ENCODE measurements around the gene IFI44. TPM values are rescaled to one million over a fixed set of nuclear protein-coding genes. Genes with fewer than 3 reads are reported as not detected.

Gene IFI44
- total RNA-seq, 2 donors from 2014 or later: 72.5 to 89.4 TPM

DNA sequence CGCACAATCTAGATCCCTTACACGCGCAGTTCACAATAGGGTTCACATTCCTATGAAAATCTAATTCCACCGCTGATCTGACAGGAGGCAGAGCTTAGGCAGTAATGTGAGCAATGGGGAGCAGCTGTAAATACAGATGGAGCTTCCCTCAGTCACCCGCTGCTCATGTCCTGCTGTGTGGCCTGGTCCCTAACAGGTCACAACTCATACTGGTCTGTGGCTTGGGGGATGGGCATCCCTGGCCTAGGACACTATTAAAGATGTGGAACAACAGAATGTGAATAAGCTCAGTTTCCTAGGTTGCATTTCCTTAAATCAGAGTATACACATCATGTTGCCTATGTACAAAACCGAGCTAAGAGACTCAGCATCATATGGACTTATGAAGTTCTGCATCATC is 16.2 kb downstream of the IFI44 start:
- no peak for ATAC-seq
- H3K9me3 ChIP-seq (ENCODE audit: control insufficient read depth, low read length, poor library complexity, severe bottlenecking): no peaks in the 10 kb centered on the region
- DNase-seq: no peak
- no peak overlapping the region for H3K27ac Mint-ChIP-seq
- no peak overlapping the region for H3K4me3 Mint-ChIP-seq
- peaks cover 15% of the 10 kb centered on the region for H3K36me3 Mint-ChIP-seq (ENCODE audit: low read depth)
- peaks cover 19% of the 10 kb centered on the region for H3K4me1 Mint-ChIP-seq
- H3K27me3 Mint-ChIP-seq: no peaks in the 10 kb centered on the region

GRCh38 chr1:78667939-78668338 is 18.3 kb downstream of the IFI44 start:
- no peaks in the 10 kb centered on the region for H3K27me3 Mint-ChIP-seq
- no peak for ATAC-seq
- H3K36me3 Mint-ChIP-seq (ENCODE audit: low read depth): peaks cover 9% of the 10 kb centered on the region
- H3K4me1 Mint-ChIP-seq: peaks cover 19% of the 10 kb centered on the region
- no peak for DNase-seq
- H3K27ac Mint-ChIP-seq: no peak overlapping the region
- H3K9me3 ChIP-seq (ENCODE audit: control insufficient read depth, low read length, poor library complexity, severe bottlenecking): no peaks in the 10 kb centered on the region
- no peak overlapping the region for H3K4me3 Mint-ChIP-seq

GRCh38 chr1:78668427-78668826 is 18.8 kb downstream of the IFI44 start:
- peaks cover 16% of the 10 kb centered on the region for H3K4me1 Mint-ChIP-seq
- no peaks in the 10 kb centered on the region for H3K9me3 ChIP-seq (ENCODE audit: control insufficient read depth, low read length, poor library complexity, severe bottlenecking)

DNA sequence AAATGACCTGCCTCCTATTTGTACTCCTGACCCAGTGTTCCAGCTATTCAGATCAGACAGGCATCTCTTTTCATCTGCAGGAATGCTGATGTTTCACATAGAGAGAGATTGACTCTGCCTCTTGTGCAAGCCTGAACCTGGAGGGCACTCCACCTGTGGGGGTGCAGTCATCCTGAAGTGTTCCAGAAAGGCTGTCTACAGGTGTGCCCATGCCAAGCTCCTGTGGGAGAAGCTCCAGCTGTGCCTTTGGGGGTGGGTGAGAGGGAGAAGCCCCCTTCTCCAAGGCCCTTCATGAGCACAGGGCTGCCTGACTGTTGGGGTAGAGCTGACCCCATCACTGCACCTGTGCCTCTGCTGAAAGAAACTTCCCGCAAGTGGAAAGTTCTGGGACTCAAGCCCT is 22.8 kb downstream of the IFI44 start:
- Mint-ChIP-seq H3K4me1 (peaks cover 12% of the 10 kb centered on the region), H3K27ac (no peak overlapping the region)

More at GRCh38 chr1:78668427-78668826, 18.8 kb downstream of the IFI44 start:
- Mint-ChIP-seq H3K27ac (no peak overlapping the region), H3K27me3 (no peaks in the 10 kb centered on the region), H3K36me3 (ENCODE audit: low read depth) (peaks cover 4% of the 10 kb centered on the region), H3K4me3 (no peak overlapping the region)
- no peak for DNase-seq
- no peak for ATAC-seq

GRCh38 chr1:78673120-78673519 is 23.5 kb downstream of the IFI44 start:
- H3K9me3 ChIP-seq (ENCODE audit: control insufficient read depth, low read length, poor library complexity, severe bottlenecking): no peaks in the 10 kb centered on the region
- DNase-seq: peak in 1 of 3 donors; percentile 7
- Mint-ChIP-seq H3K27ac (no peak overlapping the region), H3K36me3 (ENCODE audit: low read depth) (no peaks in the 10 kb centered on the region), H3K4me3 (no peak overlapping the region), H3K4me1 (peaks cover 16% of the 10 kb centered on the region), H3K27me3 (peaks cover 6% of the 10 kb centered on the region)
- ATAC-seq: no peak

More for the DNA sequence above, 22.8 kb downstream of the IFI44 start:
- H3K9me3 ChIP-seq (ENCODE audit: control insufficient read depth, low read length, poor library complexity, severe bottlenecking): no peaks in the 10 kb centered on the region
- H3K4me3 Mint-ChIP-seq: no peak overlapping the region
- DNase-seq (no peak), ATAC-seq (no peak)
- no peaks in the 10 kb centered on the region for H3K27me3 Mint-ChIP-seq
- no peaks in the 10 kb centered on the region for H3K36me3 Mint-ChIP-seq (ENCODE audit: low read depth)

DNA sequence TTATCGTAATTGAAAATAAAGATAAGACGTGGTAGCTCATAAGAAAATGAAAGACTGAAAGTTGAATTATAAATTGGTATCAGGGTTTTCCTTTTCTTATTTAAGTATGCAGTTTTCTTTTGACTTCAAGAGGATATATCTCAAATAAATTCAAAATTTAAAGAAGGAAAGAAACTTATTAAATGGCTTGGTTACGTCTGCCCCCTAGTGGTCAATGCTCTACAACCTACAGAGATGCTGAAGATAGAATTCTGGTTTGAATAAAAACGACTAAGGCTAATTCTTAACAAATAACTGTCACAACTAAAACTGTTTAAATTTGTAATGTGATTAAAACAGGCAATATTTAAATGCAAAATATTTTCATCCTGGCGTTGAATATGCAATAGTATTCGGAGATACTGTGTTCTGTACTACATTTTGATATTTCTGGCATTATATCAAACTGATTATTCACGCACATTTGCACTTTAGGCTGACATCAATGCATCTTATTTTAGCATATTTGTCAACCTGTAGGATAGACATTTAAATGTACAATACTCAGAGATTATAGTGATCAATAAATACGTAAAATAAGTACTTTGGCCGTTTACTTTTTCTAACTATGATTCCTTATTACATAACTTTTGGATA is 26.8 kb downstream of the IFI44 start:
- no peaks in the 10 kb centered on the region for H3K36me3 Mint-ChIP-seq (ENCODE audit: low read depth)
- H3K4me1 Mint-ChIP-seq: peaks cover 12% of the 10 kb centered on the region
- peaks cover 14% of the 10 kb centered on the region for H3K27me3 Mint-ChIP-seq
- no peak overlapping the region for H3K4me3 Mint-ChIP-seq
- no peak overlapping the region for H3K27ac Mint-ChIP-seq
- no peaks in the 10 kb centered on the region for H3K9me3 ChIP-seq (ENCODE audit: control insufficient read depth, low read length, poor library complexity, severe bottlenecking)
- ATAC-seq (peak; percentile 60), DNase-seq (peak in 1 of 3 donors; percentile 35)

DNA sequence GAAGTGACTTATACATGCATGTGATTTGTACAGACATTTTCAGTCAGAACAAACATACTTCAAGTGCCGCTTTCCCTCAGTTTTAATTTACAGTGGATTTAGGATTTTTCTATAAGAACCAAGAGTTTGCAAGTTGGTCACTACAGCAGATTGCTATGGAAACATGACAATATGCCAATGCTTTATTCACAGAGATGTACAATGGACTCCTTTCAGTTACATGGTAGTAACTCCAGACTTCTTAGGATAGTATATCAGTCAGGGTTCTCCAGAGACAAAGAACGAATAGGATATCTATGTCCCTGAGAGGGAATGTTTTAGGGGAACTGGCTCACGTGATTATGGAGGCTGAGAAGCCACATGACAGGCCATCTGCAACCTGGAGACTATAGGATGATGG is 27.4 kb downstream of the IFI44 start:
- no peak for DNase-seq
- no peaks in the 10 kb centered on the region for H3K9me3 ChIP-seq (ENCODE audit: control insufficient read depth, low read length, poor library complexity, severe bottlenecking)
- Mint-ChIP-seq H3K27ac (no peak overlapping the region), H3K4me1 (peaks cover 10% of the 10 kb centered on the region), H3K36me3 (ENCODE audit: low read depth) (no peaks in the 10 kb centered on the region), H3K27me3 (peaks cover 14% of the 10 kb centered on the region), H3K4me3 (no peak overlapping the region)
- no peak for ATAC-seq

- ATAC-seq (no peak), DNase-seq (no peak)
- Mint-ChIP-seq H3K36me3 (ENCODE audit: low read depth) (no peaks in the 10 kb centered on the region), H3K4me1 (peaks cover 10% of the 10 kb centered on the region), H3K27ac (no peak overlapping the region), H3K4me3 (no peak overlapping the region), H3K27me3 (peaks cover 19% of the 10 kb centered on the region)
- no peaks in the 10 kb centered on the region for H3K9me3 ChIP-seq (ENCODE audit: control insufficient read depth, low read length, poor library complexity, severe bottlenecking)
Observed at GRCh38 chr1:78677788-78678187, 28.2 kb downstream of the IFI44 start.

- no peak for ATAC-seq
- no peak overlapping the region for H3K4me3 Mint-ChIP-seq
- no peak for DNase-seq
- no peak overlapping the region for H3K27ac Mint-ChIP-seq
- peaks cover 8% of the 10 kb centered on the region for H3K4me1 Mint-ChIP-seq
- H3K27me3 Mint-ChIP-seq: peaks cover 21% of the 10 kb centered on the region
- H3K36me3 Mint-ChIP-seq (ENCODE audit: low read depth): no peaks in the 10 kb centered on the region
- H3K9me3 ChIP-seq (ENCODE audit: control insufficient read depth, low read length, poor library complexity, severe bottlenecking): no peaks in the 10 kb centered on the region
Observed at GRCh38 chr1:78678324-78678723, 28.7 kb downstream of the IFI44 start.

GRCh38 chr1:78681265-78681664 is 31.6 kb downstream of the IFI44 start:
- Mint-ChIP-seq H3K4me1 (peaks cover 8% of the 10 kb centered on the region), H3K36me3 (ENCODE audit: low read depth) (no peaks in the 10 kb centered on the region), H3K27me3 (peaks cover 40% of the 10 kb centered on the region), H3K4me3 (no peak overlapping the region), H3K27ac (no peak overlapping the region)
- no peak for ATAC-seq
- DNase-seq: no peak
- no peaks in the 10 kb centered on the region for H3K9me3 ChIP-seq (ENCODE audit: control insufficient read depth, low read length, poor library complexity, severe bottlenecking)

DNA sequence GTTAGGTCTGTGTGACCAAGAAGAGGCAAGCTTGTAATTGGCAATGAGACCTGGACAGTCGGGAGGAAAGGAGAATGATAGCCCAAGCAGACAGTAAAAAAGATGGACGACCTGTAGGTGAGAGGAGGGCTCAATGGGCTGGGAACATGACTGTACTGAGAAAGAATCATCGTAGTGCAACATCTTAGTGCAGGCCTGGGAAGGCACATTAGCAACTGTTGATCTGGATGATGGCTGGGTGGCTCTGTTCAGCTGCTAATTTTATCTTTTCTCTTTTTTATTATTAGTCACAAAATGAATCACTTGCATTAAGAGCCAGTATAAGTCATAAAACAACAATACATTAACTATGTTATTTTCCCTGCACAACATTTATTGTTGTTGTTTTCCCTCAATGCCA is 32.9 kb downstream of the IFI44 start:
- no peaks in the 10 kb centered on the region for H3K36me3 Mint-ChIP-seq (ENCODE audit: low read depth)
- no peak overlapping the region for H3K4me3 Mint-ChIP-seq
- DNase-seq (no peak), ATAC-seq (no peak)
- peaks cover 8% of the 10 kb centered on the region for H3K4me1 Mint-ChIP-seq
- H3K27me3 Mint-ChIP-seq: peaks cover 40% of the 10 kb centered on the region
- H3K27ac Mint-ChIP-seq: no peak overlapping the region
- no peaks in the 10 kb centered on the region for H3K9me3 ChIP-seq (ENCODE audit: control insufficient read depth, low read length, poor library complexity, severe bottlenecking)

- Mint-ChIP-seq H3K27me3 (peaks cover 35% of the 10 kb centered on the region), H3K27ac (peak overlapping the region; percentile 21), H3K4me1 (peaks cover 4% of the 10 kb centered on the region), H3K4me3 (no peak overlapping the region), H3K36me3 (ENCODE audit: low read depth) (no peaks in the 10 kb centered on the region)
- DNase-seq (no peak), ATAC-seq (no peak)
- no peaks in the 10 kb centered on the region for H3K9me3 ChIP-seq (ENCODE audit: control insufficient read depth, low read length, poor library complexity, severe bottlenecking)
Observed at GRCh38 chr1:78683079-78683478, 33.4 kb downstream of the IFI44 start.

- H3K4me1 Mint-ChIP-seq: no peaks in the 10 kb centered on the region
- peaks cover 46% of the 10 kb centered on the region for H3K27me3 Mint-ChIP-seq
- H3K27ac Mint-ChIP-seq: no peak overlapping the region
- H3K9me3 ChIP-seq (ENCODE audit: control insufficient read depth, low read length, poor library complexity, severe bottlenecking): no peaks in the 10 kb centered on the region
- H3K4me3 Mint-ChIP-seq: no peak overlapping the region
- ATAC-seq: no peak
- no peak for DNase-seq
- no peaks in the 10 kb centered on the region for H3K36me3 Mint-ChIP-seq (ENCODE audit: low read depth)
Observed at GRCh38 chr1:78687315-78687714, 37.7 kb downstream of the IFI44 start.

DNA sequence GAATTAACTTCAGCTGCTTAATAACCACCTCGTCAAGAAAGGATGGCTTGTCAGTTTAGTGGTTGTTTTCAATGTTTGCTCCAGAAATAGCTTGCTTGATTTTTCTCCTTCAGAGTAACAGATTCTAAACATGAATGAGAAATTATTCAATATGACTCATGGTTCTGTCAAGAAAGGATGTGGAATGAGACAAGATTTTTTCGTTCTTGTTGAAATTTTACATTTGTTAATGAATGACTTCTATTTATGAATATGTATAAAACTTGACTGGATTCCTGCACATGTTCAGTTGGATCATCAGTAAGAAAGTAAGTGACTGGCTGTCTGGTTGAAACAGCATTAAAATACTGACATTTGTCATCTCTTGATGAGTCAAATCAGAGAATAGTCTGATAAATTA is 38.3 kb downstream of the IFI44 start:
- no peaks in the 10 kb centered on the region for H3K36me3 Mint-ChIP-seq (ENCODE audit: low read depth)
- peaks cover 46% of the 10 kb centered on the region for H3K27me3 Mint-ChIP-seq
- ATAC-seq (no peak), DNase-seq (no peak)
- no peak overlapping the region for H3K4me3 Mint-ChIP-seq
- H3K4me1 Mint-ChIP-seq: no peaks in the 10 kb centered on the region
- H3K27ac Mint-ChIP-seq: no peak overlapping the region
- no peaks in the 10 kb centered on the region for H3K9me3 ChIP-seq (ENCODE audit: control insufficient read depth, low read length, poor library complexity, severe bottlenecking)

Measured in T-helper 17 cell (primary cell).